ENCODE data around the gene PPP6R2. TPM values are rescaled to one million over a fixed set of nuclear protein-coding genes. Genes with fewer than 3 reads are reported as not detected.

Gene PPP6R2
- total RNA-seq, 1 experiment from 2014 or later, result 47.8 TPM

DNA sequence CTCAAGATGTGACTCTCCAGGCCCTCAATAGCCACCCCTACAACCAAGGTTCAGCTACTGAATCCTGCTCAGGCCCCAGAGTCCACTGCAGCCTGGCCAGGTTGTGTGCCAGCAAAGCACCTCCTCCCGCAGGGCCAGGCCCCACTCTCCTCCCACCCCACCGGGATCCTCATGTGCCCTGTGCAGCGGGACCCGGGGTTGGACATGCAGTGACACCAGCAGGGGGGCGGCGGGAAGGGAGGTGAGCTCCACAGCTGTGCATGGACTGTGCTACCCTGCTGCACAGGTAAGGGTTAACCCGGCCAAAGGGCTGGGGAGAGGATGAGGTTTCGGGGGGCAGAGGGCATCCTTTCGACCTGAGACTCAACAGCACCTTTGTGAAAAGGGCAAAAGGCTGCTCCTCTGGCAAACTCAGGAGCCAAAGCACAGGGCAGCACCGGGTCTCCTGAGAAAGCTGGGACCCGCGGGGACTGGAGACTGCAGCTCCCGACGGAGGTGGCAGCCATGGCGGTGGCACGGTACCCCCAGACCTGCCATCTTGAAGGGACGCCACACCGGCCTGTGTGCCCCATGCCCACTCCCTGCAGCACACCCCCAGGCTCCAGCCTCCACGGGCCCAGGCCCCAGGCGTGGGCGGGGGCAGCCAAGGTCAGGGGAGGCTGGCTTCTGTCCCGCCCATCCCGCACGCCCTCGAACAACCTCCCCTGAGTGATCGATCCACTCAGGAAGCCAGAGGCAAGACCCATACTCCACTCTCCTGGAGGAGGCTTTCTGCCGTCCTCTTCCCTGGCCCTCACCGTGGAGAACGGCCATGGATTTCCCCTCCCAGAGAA, 46.3 kb upstream of the PPP6R2 start:
- H3K9me3 Mint-ChIP-seq, result no peaks in the 10 kb centered on the region
- H3K4me1 Mint-ChIP-seq, result peaks cover 32% of the 10 kb centered on the region
- ChIA-PET POLR2A (no interaction called here), CTCF (interaction anchor here (0.5 to 1.6 kb wide), 4 partner anchors 20 to 30 kb away, joined by 3 to 5 read pairs (median 4); no protein-coding TSS in a partner anchor)
- no peak overlapping the region for H3K4me3 Mint-ChIP-seq
- TF ChIP-seq NFATC4 (CRISPR knock-in tag; IDR thresholded peaks at IDR 0.05) (no peak), CREB1 (CRISPR knock-in tag; IDR thresholded peaks at IDR 0.05) (no peak), OVOL2 (CRISPR knock-in tag; IDR thresholded peaks at IDR 0.05; ENCODE audit: borderline replicate concordance) (no peak), GRHL2 (CRISPR knock-in tag; IDR thresholded peaks at IDR 0.05; ENCODE audit: insufficient replicate concordance, severe bottlenecking) (no peak), FOXJ3 (CRISPR knock-in tag; IDR thresholded peaks at IDR 0.05; ENCODE audit: borderline replicate concordance) (no peak), CREM (CRISPR knock-in tag; IDR thresholded peaks at IDR 0.05) (no peak), NFYB (CRISPR knock-in tag; conservative IDR thresholded peaks at IDR 0.05; ENCODE audit: low read depth) (no peak), ZNF671 (CRISPR knock-in tag; IDR thresholded peaks at IDR 0.05) (no peak), ELF4 (CRISPR knock-in tag; IDR thresholded peaks at IDR 0.05; ENCODE audit: low read depth) (no peak), NR3C1 (CRISPR knock-in tag; conservative IDR thresholded peaks at IDR 0.05; ENCODE audit: low read depth) (no peak), ZNF263 (CRISPR knock-in tag; IDR thresholded peaks at IDR 0.05; ENCODE audit: low read depth) (no peak), JUN (CRISPR knock-in tag; IDR thresholded peaks at IDR 0.05) (no peak), ZNF423 (CRISPR knock-in tag; IDR thresholded peaks at IDR 0.05) (no peak)
- TF ChIP-seq, protein P1, sequence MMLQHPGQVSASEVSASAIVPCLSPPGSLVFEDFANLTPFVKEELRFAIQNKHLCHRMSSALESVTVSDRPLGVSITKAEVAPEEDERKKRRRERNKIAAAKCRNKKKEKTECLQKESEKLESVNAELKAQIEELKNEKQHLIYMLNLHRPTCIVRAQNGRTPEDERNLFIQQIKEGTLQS (CRISPR knock-in tag; conservative IDR thresholded peaks at IDR 0.05), result no peak
- TF ChIP-seq, protein P2, sequence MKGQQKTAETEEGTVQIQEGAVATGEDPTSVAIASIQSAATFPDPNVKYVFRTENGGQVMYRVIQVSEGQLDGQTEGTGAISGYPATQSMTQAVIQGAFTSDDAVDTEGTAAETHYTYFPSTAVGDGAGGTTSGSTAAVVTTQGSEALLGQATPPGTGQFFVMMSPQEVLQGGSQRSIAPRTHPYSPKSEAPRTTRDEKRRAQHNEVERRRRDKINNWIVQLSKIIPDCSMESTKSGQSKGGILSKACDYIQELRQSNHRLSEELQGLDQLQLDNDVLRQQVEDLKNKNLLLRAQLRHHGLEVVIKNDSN (CRISPR knock-in tag; IDR thresholded peaks at IDR 0.05), result no peak
- TF ChIP-seq, protein P3, sequence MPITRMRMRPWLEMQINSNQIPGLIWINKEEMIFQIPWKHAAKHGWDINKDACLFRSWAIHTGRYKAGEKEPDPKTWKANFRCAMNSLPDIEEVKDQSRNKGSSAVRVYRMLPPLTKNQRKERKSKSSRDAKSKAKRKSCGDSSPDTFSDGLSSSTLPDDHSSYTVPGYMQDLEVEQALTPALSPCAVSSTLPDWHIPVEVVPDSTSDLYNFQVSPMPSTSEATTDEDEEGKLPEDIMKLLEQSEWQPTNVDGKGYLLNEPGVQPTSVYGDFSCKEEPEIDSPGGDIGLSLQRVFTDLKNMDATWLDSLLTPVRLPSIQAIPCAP (CRISPR knock-in tag; IDR thresholded peaks at IDR 0.05), result no peak
- TF ChIP-seq, protein P4, sequence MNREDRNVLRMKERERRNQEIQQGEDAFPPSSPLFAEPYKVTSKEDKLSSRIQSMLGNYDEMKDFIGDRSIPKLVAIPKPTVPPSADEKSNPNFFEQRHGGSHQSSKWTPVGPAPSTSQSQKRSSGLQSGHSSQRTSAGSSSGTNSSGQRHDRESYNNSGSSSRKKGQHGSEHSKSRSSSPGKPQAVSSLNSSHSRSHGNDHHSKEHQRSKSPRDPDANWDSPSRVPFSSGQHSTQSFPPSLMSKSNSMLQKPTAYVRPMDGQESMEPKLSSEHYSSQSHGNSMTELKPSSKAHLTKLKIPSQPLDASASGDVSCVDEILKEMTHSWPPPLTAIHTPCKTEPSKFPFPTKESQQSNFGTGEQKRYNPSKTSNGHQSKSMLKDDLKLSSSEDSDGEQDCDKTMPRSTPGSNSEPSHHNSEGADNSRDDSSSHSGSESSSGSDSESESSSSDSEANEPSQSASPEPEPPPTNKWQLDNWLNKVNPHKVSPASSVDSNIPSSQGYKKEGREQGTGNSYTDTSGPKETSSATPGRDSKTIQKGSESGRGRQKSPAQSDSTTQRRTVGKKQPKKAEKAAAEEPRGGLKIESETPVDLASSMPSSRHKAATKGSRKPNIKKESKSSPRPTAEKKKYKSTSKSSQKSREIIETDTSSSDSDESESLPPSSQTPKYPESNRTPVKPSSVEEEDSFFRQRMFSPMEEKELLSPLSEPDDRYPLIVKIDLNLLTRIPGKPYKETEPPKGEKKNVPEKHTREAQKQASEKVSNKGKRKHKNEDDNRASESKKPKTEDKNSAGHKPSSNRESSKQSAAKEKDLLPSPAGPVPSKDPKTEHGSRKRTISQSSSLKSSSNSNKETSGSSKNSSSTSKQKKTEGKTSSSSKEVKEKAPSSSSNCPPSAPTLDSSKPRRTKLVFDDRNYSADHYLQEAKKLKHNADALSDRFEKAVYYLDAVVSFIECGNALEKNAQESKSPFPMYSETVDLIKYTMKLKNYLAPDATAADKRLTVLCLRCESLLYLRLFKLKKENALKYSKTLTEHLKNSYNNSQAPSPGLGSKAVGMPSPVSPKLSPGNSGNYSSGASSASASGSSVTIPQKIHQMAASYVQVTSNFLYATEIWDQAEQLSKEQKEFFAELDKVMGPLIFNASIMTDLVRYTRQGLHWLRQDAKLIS (CRISPR knock-in tag; IDR thresholded peaks at IDR 0.05; ENCODE audit: borderline replicate concordance), result no peak
- TF ChIP-seq, protein P5, sequence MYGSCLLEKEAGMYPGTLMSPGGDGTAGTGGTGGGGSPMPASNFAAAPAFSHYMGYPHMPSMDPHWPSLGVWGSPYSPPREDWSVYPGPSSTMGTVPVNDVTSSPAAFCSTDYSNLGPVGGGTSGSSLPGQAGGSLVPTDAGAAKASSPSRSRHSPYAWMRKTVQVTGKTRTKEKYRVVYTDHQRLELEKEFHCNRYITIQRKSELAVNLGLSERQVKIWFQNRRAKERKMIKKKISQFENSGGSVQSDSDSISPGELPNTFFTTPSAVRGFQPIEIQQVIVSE (CRISPR knock-in tag; IDR thresholded peaks at IDR 0.05; ENCODE audit: borderline replicate concordance), result no peak
- TF ChIP-seq, protein P6, sequence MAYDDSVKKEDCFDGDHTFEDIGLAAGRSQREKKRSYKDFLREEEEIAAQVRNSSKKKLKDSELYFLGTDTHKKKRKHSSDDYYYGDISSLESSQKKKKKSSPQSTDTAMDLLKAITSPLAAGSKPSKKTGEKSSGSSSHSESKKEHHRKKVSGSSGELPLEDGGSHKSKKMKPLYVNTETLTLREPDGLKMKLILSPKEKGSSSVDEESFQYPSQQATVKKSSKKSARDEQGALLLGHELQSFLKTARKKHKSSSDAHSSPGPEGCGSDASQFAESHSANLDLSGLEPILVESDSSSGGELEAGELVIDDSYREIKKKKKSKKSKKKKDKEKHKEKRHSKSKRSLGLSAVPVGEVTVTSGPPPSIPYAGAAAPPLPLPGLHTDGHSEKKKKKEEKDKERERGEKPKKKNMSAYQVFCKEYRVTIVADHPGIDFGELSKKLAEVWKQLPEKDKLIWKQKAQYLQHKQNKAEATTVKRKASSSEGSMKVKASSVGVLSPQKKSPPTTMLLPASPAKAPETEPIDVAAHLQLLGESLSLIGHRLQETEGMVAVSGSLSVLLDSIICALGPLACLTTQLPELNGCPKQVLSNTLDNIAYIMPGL (CRISPR knock-in tag; IDR thresholded peaks at IDR 0.05), result no peak
- TF ChIP-seq, protein P7, sequence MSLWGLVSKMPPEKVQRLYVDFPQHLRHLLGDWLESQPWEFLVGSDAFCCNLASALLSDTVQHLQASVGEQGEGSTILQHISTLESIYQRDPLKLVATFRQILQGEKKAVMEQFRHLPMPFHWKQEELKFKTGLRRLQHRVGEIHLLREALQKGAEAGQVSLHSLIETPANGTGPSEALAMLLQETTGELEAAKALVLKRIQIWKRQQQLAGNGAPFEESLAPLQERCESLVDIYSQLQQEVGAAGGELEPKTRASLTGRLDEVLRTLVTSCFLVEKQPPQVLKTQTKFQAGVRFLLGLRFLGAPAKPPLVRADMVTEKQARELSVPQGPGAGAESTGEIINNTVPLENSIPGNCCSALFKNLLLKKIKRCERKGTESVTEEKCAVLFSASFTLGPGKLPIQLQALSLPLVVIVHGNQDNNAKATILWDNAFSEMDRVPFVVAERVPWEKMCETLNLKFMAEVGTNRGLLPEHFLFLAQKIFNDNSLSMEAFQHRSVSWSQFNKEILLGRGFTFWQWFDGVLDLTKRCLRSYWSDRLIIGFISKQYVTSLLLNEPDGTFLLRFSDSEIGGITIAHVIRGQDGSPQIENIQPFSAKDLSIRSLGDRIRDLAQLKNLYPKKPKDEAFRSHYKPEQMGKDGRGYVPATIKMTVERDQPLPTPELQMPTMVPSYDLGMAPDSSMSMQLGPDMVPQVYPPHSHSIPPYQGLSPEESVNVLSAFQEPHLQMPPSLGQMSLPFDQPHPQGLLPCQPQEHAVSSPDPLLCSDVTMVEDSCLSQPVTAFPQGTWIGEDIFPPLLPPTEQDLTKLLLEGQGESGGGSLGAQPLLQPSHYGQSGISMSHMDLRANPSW (CRISPR knock-in tag; conservative IDR thresholded peaks at IDR 0.05; ENCODE audit: low read depth), result no peak
- ATAC-seq, result no peak
- no peak for DNase-seq (ENCODE audit: low spot score)
- no peaks in the 10 kb centered on the region for H3K27me3 Mint-ChIP-seq (ENCODE audit: low read depth)
- no peaks in the 10 kb centered on the region for H3K36me3 Mint-ChIP-seq
- H3K27ac Mint-ChIP-seq, result peak overlapping the region; percentile 78; the same call in 1 of the 2 replicates
